OCI-LY3 (cell line): ENCODE measurements around the gene CELF4.

Experiments
- H2AFZ ChIP-seq: fragments of 200-600, 300-600 bp; shearing (Covaris generic); 2 replicates; pipeline ENCODE4 v1.6.0; 2014; ENCODE audit warnings: antibody characterized with exemption, low read depth, low read length
- H3K27ac ChIP-seq: fragments of 200-600, 300-600 bp; sonication (generic); 2 replicates; pipeline ENCODE4 v1.5.1; 2014; ENCODE audit warnings: mild to moderate bottlenecking, low read length, moderate library complexity, mixed read lengths
- H3K27me3 ChIP-seq: fragments of 200-600, 300-600 bp; sonication (generic); 2 replicates; pipeline ENCODE4 v1.6.1; 2014; ENCODE audit warnings: low read depth, low read length, mixed read lengths
- H3K36me3 ChIP-seq: fragments of 200-600, 300-600 bp; sonication (generic); replicated peaks from 2 replicates; pipeline ENCODE3; 2014; ENCODE audit warnings: low read depth, low read length, mixed read lengths
- H3K4me1 ChIP-seq: fragments of 300-600, 200-600 bp; sonication (generic); 2 replicates; pipeline ENCODE4 v1.6.1; 2014; ENCODE audit warnings: low read length, mixed read lengths
- H3K4me2 ChIP-seq: fragments of 200-600, 300-600 bp; sonication (generic); 2 replicates; pipeline ENCODE4 v1.6.1; 2014; ENCODE audit warnings: low read length, mixed read lengths
- H3K4me3 ChIP-seq: fragments of 300-600, 200-600 bp; sonication (generic); 2 replicates; pipeline ENCODE4 v1.5.1; 2014; ENCODE audit warnings: antibody characterized with exemption, mild to moderate bottlenecking, low read length, moderate library complexity
- H3K79me2 ChIP-seq: fragments of 300-600, 200-600 bp; shearing (Covaris generic); 2 replicates; pipeline ENCODE4 v1.6.1; 2014; ENCODE audit warnings: mild to moderate bottlenecking, low read length, mixed read lengths
- H3K9ac ChIP-seq: fragments of 300-600, 200-600 bp; shearing (Covaris generic); 2 replicates; pipeline ENCODE4 v1.6.0; 2014; ENCODE audit warnings: mild to moderate bottlenecking, low read length, moderate library complexity
- H3K9me3 ChIP-seq: fragments of 200-600, 300-600 bp; shearing (Covaris generic); 2 replicates; pipeline ENCODE4 v1.6.1; 2014; ENCODE audit warnings: low read length, mixed read lengths; ENCODE audit not compliant: insufficient read depth
- H4K20me1 ChIP-seq: fragments of 200-600, 300-600 bp; sonication (generic); 2 replicates; pipeline ENCODE4 v1.6.1; 2016; ENCODE audit warnings: low read length, mixed read lengths; ENCODE audit not compliant: insufficient read depth
- EZH2phosphoT487 ChIP-seq: fragments of 200-600 bp; shearing (Covaris generic); IDR thresholded peaks from 2 replicates; pipeline ENCODE4 v1.6.1; 2018; ENCODE audit warnings: antibody characterized with exemption, mixed run types, low read depth
- TF ChIP-seq, protein P1 (sequence below): fragments of 200-600, 300-600 bp; sonication (generic); IDR thresholded peaks from 2 replicates; pipeline ENCODE4 v1.5.1; 2014; ENCODE audit warnings: antibody characterized with exemption, low read length, low read depth

CELF4 gene

DNA sequence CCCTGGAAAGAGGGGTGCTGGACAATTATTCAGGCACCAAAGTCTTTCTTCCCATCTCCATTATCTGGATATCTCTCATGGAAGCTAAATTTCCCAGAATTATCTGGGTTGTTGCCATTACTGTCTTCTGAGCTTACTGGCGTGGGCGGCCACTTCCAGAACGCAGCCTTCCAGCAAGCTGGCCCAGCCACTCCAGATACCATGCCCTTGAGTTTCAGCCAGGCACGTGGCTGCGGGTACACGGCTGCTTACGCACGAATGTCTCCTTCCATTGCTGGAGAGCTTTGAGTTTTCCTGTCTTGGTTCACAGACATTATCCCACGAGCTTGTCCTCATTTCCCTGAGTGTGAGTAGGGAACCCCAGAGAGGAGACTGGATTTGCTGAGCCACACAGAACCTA, 32.7 kb downstream of the CELF4 start:
- TF ChIP-seq, protein P1, sequence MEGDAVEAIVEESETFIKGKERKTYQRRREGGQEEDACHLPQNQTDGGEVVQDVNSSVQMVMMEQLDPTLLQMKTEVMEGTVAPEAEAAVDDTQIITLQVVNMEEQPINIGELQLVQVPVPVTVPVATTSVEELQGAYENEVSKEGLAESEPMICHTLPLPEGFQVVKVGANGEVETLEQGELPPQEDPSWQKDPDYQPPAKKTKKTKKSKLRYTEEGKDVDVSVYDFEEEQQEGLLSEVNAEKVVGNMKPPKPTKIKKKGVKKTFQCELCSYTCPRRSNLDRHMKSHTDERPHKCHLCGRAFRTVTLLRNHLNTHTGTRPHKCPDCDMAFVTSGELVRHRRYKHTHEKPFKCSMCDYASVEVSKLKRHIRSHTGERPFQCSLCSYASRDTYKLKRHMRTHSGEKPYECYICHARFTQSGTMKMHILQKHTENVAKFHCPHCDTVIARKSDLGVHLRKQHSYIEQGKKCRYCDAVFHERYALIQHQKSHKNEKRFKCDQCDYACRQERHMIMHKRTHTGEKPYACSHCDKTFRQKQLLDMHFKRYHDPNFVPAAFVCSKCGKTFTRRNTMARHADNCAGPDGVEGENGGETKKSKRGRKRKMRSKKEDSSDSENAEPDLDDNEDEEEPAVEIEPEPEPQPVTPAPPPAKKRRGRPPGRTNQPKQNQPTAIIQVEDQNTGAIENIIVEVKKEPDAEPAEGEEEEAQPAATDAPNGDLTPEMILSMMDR = no peak
- Histone ChIP-seq H2AFZ (no peak overlapping the region; the same call in 1 of the 2 replicates), H3K9ac (peak overlapping the region; percentile 69; the same call in 1 of the 2 replicates), H3K79me2 (no peaks in the 10 kb centered on the region), H3K9me3 (no peaks in the 10 kb centered on the region), H3K27ac (peak overlapping the region; percentile 95), H3K4me2 (peak overlapping the region; percentile 82), H3K4me3 (no peak overlapping the region), H3K4me1 (peaks cover 77% of the 10 kb centered on the region), H3K27me3 (no peaks in the 10 kb centered on the region), H4K20me1 (no peaks in the 10 kb centered on the region), H3K36me3 (no peaks in the 10 kb centered on the region)

DNA sequence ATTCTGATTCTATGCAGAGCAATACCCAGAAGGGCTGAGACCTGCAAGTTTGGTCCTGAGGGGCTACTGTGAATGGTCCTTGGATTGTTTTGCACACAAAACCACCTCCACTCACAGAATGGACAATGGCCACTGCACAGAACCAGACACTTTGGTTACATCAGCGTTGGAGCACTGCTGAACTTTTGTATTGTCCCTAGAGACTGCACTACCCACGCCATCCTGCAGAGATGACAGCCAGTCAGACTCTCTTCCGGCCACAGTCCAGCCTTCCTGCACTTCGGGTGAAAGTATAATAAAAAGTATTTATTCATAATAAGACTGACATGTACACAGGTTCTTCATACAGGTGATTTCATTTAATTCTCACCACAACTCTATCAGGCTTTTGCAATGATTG, 35.7 kb downstream of the CELF4 start:
- no peaks in the 10 kb centered on the region for H4K20me1 ChIP-seq
- H3K27me3 ChIP-seq = no peaks in the 10 kb centered on the region
- no peaks in the 10 kb centered on the region for H3K79me2 ChIP-seq
- H2AFZ ChIP-seq = no peak overlapping the region; the same call in 1 of the 2 replicates
- no peak overlapping the region for H3K9ac ChIP-seq
- no peak overlapping the region for H3K27ac ChIP-seq
- peak overlapping the region; percentile 19; the same call in 1 of the 2 replicates for H3K4me2 ChIP-seq
- H3K4me1 ChIP-seq = peaks cover 65% of the 10 kb centered on the region
- no peak for TF ChIP-seq EZH2phosphoT487
- TF ChIP-seq, protein P1 = no peak
- H3K9me3 ChIP-seq = no peaks in the 10 kb centered on the region
- no peaks in the 10 kb centered on the region for H3K36me3 ChIP-seq
- no peak overlapping the region for H3K4me3 ChIP-seq

DNA sequence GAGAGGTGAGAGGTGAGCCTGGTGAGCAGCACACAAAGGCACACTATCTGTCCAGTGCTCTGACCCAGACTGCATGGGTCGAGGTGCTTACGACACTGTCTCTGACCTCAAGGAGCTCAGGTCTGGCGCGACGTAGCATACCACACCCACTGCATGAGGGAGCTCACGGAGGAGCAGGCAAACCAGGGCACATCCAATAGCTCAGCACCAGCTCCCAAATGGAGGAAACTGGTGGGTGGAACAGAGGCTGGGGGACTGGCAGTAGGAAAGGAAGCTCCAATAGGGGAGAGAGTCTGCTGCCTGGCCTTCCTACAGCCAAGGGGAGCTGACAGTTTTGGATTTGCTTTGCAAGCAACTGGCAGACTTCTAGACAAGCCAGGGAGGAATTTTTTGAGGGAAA, 36.3 kb downstream of the CELF4 start:
- H3K27ac ChIP-seq = no peak overlapping the region
- no peak for TF ChIP-seq EZH2phosphoT487
- TF ChIP-seq, protein P1 = no peak
- no peaks in the 10 kb centered on the region for H3K36me3 ChIP-seq
- H3K9ac ChIP-seq = no peak overlapping the region
- H2AFZ ChIP-seq = no peak overlapping the region
- H3K4me2 ChIP-seq = no peak overlapping the region
- no peaks in the 10 kb centered on the region for H3K79me2 ChIP-seq
- H4K20me1 ChIP-seq = no peaks in the 10 kb centered on the region
- no peak overlapping the region for H3K4me3 ChIP-seq
- H3K9me3 ChIP-seq = no peaks in the 10 kb centered on the region
- H3K27me3 ChIP-seq = no peaks in the 10 kb centered on the region
- peaks cover 59% of the 10 kb centered on the region for H3K4me1 ChIP-seq

DNA sequence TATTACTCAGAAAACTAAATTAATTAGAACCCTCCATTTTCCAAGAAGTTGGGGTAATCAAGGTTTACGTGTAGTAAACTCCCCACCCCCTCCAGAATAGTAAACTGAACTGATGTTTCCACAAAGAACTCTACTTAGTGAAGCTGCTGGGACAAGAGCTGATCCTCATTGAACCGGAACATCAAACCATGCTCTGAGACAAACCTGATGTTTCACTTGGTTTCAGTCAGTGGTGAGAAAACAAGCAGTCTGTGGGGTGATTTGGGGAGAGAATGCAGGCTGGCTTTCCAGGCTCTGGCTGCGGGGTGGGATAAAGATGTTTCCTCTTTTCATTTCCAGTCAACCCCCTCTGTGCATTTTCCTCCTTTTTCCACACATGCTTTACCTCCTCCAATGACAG, 38.2 kb downstream of the CELF4 start:
- Histone ChIP-seq H3K4me1 (peaks cover 40% of the 10 kb centered on the region), H3K4me3 (no peak overlapping the region), H3K36me3 (no peaks in the 10 kb centered on the region), H3K9me3 (no peaks in the 10 kb centered on the region), H3K27me3 (no peaks in the 10 kb centered on the region), H3K79me2 (no peaks in the 10 kb centered on the region), H3K27ac (no peak overlapping the region), H3K4me2 (no peak overlapping the region), H3K9ac (no peak overlapping the region), H4K20me1 (no peaks in the 10 kb centered on the region), H2AFZ (no peak overlapping the region)
- TF ChIP-seq, protein P1 = no peak
- TF ChIP-seq EZH2phosphoT487 = no peak
